ENCODE results near the gene MRPS5.

- TF ChIP-seq CTCF (IDR thresholded peaks at IDR 0.05; ENCODE audit: borderline replicate concordance, extremely low read depth, low read length, poor library complexity, severe bottlenecking) (no peak), EZH2 (IDR thresholded peaks at IDR 0.05; ENCODE audit: borderline replicate concordance, low read depth, low read length, severe bottlenecking) (no peak)
These were observed 61.8 kb downstream of the MRPS5 start for GRCh38 chr2:95059656-95060370.
